Loucy (cell line): ENCODE results near the gene ZNF598.

ENCODE experiments used
- H2AFZ ChIP-seq: fragments of 200-600 bp; sonication (generic); 2 replicates; pipeline ENCODE4 v1.6.0; 2016; ENCODE audit warnings: antibody characterized with exemption, mild to moderate bottlenecking, low read length, moderate library complexity
- H3F3A ChIP-seq: fragments of 200-600 bp; 2 replicates; pipeline ENCODE4 v1.6.0; 2016; ENCODE audit warnings: antibody characterized with exemption, low read depth, mild to moderate bottlenecking
- H3K27me3 ChIP-seq: fragments of 200-600 bp; sonication (generic); 2 replicates; pipeline ENCODE4 v1.6.1; 2014; ENCODE audit warnings: low read length, mild to moderate bottlenecking; ENCODE audit not compliant: insufficient read depth, poor library complexity, severe bottlenecking
- H3K36me3 ChIP-seq: fragments of 200-600 bp; sonication (generic); 2 replicates; pipeline ENCODE4 v1.6.1; 2016; ENCODE audit warnings: low read length; ENCODE audit not compliant: insufficient read depth
- H3K4me1 ChIP-seq: fragments of 200-600 bp; sonication (generic); 2 replicates; pipeline ENCODE4 v1.5.1; 2014; ENCODE audit warnings: low read length, mild to moderate bottlenecking; ENCODE audit not compliant: insufficient read depth, poor library complexity, severe bottlenecking
- H3K4me2 ChIP-seq: fragments of 200-600 bp; sonication (generic); 2 replicates; pipeline ENCODE4 v1.6.0; 2014; ENCODE audit warnings: antibody characterized with exemption, low read length, low read depth, mild to moderate bottlenecking; ENCODE audit not compliant: poor library complexity, severe bottlenecking
- H3K4me3 ChIP-seq: fragments of 200-600 bp; sonication (generic); 2 replicates; pipeline ENCODE4 v1.5.1; 2014; ENCODE audit warnings: low read length, mild to moderate bottlenecking, mixed read lengths; ENCODE audit not compliant: poor library complexity, severe bottlenecking
- H3K79me2 ChIP-seq: fragments of 200-600 bp; sonication (generic); 2 replicates; pipeline ENCODE4 v1.6.1; 2014; ENCODE audit warnings: low read length; ENCODE audit not compliant: insufficient read depth
- H3K9ac ChIP-seq: fragments of 200-600 bp; sonication (generic); 2 replicates; pipeline ENCODE4 v1.6.0; 2014; ENCODE audit warnings: mild to moderate bottlenecking, low read depth, low read length, moderate library complexity; ENCODE audit not compliant: poor library complexity, severe bottlenecking
- H3K9me2 ChIP-seq: fragments of 200-600 bp; sonication (generic); replicated peaks from 2 replicates; pipeline ENCODE4 v1.6.1; 2016; ENCODE audit warnings: low read depth, low read length, mixed read lengths
- H3K9me3 ChIP-seq: fragments of 200-600 bp; sonication (generic); 2 replicates; pipeline ENCODE4 v1.6.1; 2014; ENCODE audit warnings: mild to moderate bottlenecking, antibody characterized with exemption, low read length, low read depth; ENCODE audit not compliant: insufficient read depth
- H4K20me1 ChIP-seq: fragments of 200-600 bp; sonication (generic); 2 replicates; pipeline ENCODE4 v1.6.0; 2014; ENCODE audit warnings: antibody characterized with exemption, low read length, mild to moderate bottlenecking; ENCODE audit not compliant: insufficient read depth, poor library complexity, severe bottlenecking
- EZH2phosphoT487 ChIP-seq: fragments of 200-600 bp; IDR thresholded peaks from 2 replicates; pipeline ENCODE4 v1.6.1; 2018; ENCODE audit warnings: antibody characterized with exemption, mild to moderate bottlenecking, moderate library complexity, borderline replicate concordance
- TF ChIP-seq, protein P1 (sequence below): fragments of 200-600 bp; sonication (generic); conservative IDR thresholded peaks from 2 replicates; pipeline ENCODE4 v1.5.1; 2014; ENCODE audit warnings: mild to moderate bottlenecking, antibody characterized with exemption, low read length

Gene ZNF598

DNA sequence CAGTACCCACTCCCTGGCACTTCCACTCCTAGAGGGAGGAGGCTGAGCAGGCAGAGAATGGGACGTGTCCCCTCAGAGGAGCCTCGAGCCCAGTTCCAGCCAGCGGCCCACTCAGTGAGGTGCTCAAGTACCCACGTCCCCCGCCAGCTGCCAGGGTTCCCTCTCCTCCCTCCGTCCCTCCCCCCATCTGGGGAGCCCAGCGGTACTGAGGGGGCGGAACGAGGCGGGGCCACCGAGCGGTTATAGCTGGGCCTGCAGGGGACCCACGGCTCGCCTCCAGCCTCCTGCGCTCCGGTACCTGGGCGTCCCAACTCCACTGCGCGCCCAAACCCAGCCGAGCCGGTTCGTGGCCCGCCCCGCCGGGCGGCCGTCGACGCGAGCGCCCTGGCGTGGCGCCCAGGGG is 9.9 kb upstream of the ZNF598 start, which contains the start of gene NPW:
Gene NPW, plus strand, starts transcription at position 268 of the 403 bp plus-strand sequence.
- Histone ChIP-seq H3K4me2 (no peak within 1 kb of the TSS), H3K27me3 (no peaks in the 10 kb centered on the region), H3K4me3 (no peak within 1 kb of the TSS)

DNA sequence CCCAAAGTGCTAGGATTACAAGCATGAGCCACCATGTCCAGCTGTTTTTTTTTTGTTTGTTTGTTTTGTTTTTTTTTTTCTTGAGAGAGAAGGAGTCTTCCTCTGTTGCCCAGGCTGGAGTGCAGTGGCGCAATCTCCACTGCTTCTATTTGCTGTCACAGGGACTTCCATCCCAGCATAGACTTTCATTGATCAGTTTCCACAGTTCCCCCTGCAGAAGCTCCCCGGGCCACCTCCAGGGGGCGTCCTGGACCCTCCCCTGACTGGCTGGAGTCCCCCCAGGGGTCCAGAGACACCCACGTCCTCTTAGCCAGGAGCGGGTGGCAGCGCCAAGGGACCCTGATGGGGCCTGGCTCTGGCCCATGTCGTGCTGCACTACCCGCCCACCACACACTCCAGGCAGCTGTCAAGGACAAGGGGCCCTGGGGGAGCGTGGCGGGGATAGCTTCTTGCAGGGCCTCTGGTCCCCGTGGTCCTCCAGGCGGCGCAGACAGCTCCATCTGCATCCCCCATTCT is 6.8 kb upstream of the ZNF598 start:
- H3K4me1 ChIP-seq = no peaks in the 10 kb centered on the region
- no peak overlapping the region for H3K4me2 ChIP-seq
- no peak overlapping the region for H2AFZ ChIP-seq
- TF ChIP-seq, protein P1, sequence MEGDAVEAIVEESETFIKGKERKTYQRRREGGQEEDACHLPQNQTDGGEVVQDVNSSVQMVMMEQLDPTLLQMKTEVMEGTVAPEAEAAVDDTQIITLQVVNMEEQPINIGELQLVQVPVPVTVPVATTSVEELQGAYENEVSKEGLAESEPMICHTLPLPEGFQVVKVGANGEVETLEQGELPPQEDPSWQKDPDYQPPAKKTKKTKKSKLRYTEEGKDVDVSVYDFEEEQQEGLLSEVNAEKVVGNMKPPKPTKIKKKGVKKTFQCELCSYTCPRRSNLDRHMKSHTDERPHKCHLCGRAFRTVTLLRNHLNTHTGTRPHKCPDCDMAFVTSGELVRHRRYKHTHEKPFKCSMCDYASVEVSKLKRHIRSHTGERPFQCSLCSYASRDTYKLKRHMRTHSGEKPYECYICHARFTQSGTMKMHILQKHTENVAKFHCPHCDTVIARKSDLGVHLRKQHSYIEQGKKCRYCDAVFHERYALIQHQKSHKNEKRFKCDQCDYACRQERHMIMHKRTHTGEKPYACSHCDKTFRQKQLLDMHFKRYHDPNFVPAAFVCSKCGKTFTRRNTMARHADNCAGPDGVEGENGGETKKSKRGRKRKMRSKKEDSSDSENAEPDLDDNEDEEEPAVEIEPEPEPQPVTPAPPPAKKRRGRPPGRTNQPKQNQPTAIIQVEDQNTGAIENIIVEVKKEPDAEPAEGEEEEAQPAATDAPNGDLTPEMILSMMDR = peak; percentile 52
- no peak for TF ChIP-seq EZH2phosphoT487
- no peaks in the 10 kb centered on the region for H3K9me2 ChIP-seq
- no peaks in the 10 kb centered on the region for H3K79me2 ChIP-seq
- no peaks in the 10 kb centered on the region for H3K9me3 ChIP-seq
- H3K36me3 ChIP-seq = no peaks in the 10 kb centered on the region
- H3K27me3 ChIP-seq = no peaks in the 10 kb centered on the region
- no peak overlapping the region for H3K9ac ChIP-seq
- no peak overlapping the region for H3K4me3 ChIP-seq
- H4K20me1 ChIP-seq = no peaks in the 10 kb centered on the region
- no peaks in the 10 kb centered on the region for H3F3A ChIP-seq

More for the DNA sequence above, 9.9 kb upstream of the ZNF598 start, which contains the start of gene NPW:
- Histone ChIP-seq H3K9me2 (no peaks in the 10 kb centered on the region), H3K79me2 (no peaks in the 10 kb centered on the region), H3K9me3 (no peaks in the 10 kb centered on the region), H3F3A (no peaks in the 10 kb centered on the region), H2AFZ (no peak within 1 kb of the TSS), H3K4me1 (peaks cover 10% of the 10 kb centered on the region), H4K20me1 (no peaks in the 10 kb centered on the region), H3K9ac (no peak within 1 kb of the TSS), H3K36me3 (no peaks in the 10 kb centered on the region)
- TF ChIP-seq, protein P1 = no peak
- TF ChIP-seq EZH2phosphoT487 = no peak

DNA sequence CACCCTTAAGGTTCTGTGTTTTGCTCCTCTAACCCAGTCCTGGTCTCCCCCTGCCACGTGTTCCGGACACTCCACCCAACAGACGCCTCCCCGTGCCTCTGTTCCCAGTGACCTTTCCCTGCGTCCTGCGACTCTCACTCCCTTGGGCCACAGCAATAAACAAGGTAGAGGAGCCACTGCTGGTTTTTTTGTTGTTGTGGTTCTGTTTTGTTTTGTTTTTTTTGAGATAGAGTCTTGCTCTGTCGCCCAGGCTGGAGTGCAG is 6.3 kb upstream of the ZNF598 start:
- TF ChIP-seq, protein P1 = no peak
- no peak for TF ChIP-seq EZH2phosphoT487
- Histone ChIP-seq H4K20me1 (no peaks in the 10 kb centered on the region), H3K9ac (no peak overlapping the region), H3K36me3 (no peaks in the 10 kb centered on the region), H3K4me1 (no peaks in the 10 kb centered on the region), H3F3A (no peaks in the 10 kb centered on the region), H2AFZ (no peak overlapping the region), H3K4me3 (no peak overlapping the region), H3K9me2 (no peaks in the 10 kb centered on the region), H3K4me2 (no peak overlapping the region), H3K27me3 (no peaks in the 10 kb centered on the region), H3K9me3 (no peaks in the 10 kb centered on the region), H3K79me2 (no peaks in the 10 kb centered on the region)
